MM.1S (cell line): ENCODE measurements around the gene SLC13A2.

ENCODE experiments used
- DNase-seq: peaks from one replicate; pipeline ENCODE4 v3.0.0-alpha.2; 2015
- H2AFZ ChIP-seq: fragments of 300-600 bp; sonication (generic); 2 replicates; pipeline ENCODE4 v1.6.0; 2016; ENCODE audit warnings: antibody characterized with exemption, low read length
- H3F3A ChIP-seq: fragments of 300-600 bp; sonication (generic); 2 replicates; pipeline ENCODE4 v1.6.1; 2016; ENCODE audit warnings: mild to moderate bottlenecking, antibody characterized with exemption, low read length, moderate library complexity, mixed read lengths; ENCODE audit not compliant: insufficient read depth
- H3K27ac ChIP-seq: fragments of 300-600 bp; sonication (generic); 2 replicates; pipeline ENCODE4 v1.5.1; 2016; ENCODE audit warnings: mild to moderate bottlenecking, low read length
- H3K27me3 ChIP-seq: fragments of 300-600 bp; sonication (generic); replicated peaks from 2 replicates; pipeline ENCODE4 v1.6.0; 2016; ENCODE audit warnings: low read length; ENCODE audit not compliant: insufficient read depth
- H3K36me3 ChIP-seq: fragments of 300-600 bp; sonication (generic); replicated peaks from 2 replicates; pipeline ENCODE4 v1.6.1; 2016; ENCODE audit warnings: mild to moderate bottlenecking, low read length, mixed read lengths; ENCODE audit not compliant: insufficient read depth
- H3K4me1 ChIP-seq: fragments of 300-600 bp; sonication (generic); 2 replicates; pipeline ENCODE4 v1.6.1; 2016; ENCODE audit warnings: low read length, mixed read lengths
- H3K4me2 ChIP-seq: fragments of 300-600 bp; sonication (generic); 2 replicates; pipeline ENCODE4 v1.6.0; 2016; ENCODE audit warnings: low read depth, low read length
- H3K4me3 ChIP-seq: fragments of 300-600 bp; sonication (generic); 2 replicates; pipeline ENCODE4 v1.5.1; 2016; ENCODE audit warnings: low read length, mixed read lengths
- H3K79me2 ChIP-seq: fragments of 300-600 bp; sonication (generic); 2 replicates; pipeline ENCODE4 v1.6.1; 2016; ENCODE audit warnings: mixed run types, low read length, mixed read lengths
- H3K9ac ChIP-seq: fragments of 300-600 bp; sonication (generic); 2 replicates; pipeline ENCODE4 v1.6.1; 2016; ENCODE audit warnings: low read length, mixed read lengths
- H3K9me2 ChIP-seq: fragments of 300-600 bp; sonication (generic); replicated peaks from 2 replicates; pipeline ENCODE4 v1.6.1; 2016; ENCODE audit warnings: mild to moderate bottlenecking, low read length, mixed read lengths; ENCODE audit not compliant: insufficient read depth
- H3K9me3 ChIP-seq: fragments of 300-600 bp; sonication (generic); replicated peaks from 2 replicates; pipeline ENCODE4 v1.6.1; 2016; ENCODE audit warnings: mild to moderate bottlenecking, low read length, mixed read lengths; ENCODE audit not compliant: insufficient read depth
- H4K20me1 ChIP-seq: fragments of 300-600 bp; sonication (generic); 2 replicates; pipeline ENCODE4 v1.6.1; 2016; ENCODE audit warnings: mild to moderate bottlenecking, low read length, moderate library complexity, mixed read lengths; ENCODE audit not compliant: insufficient read depth
- EZH2 ChIP-seq: fragments of 300-600 bp; sonication (generic); optimal IDR thresholded peaks from 2 replicates; pipeline ENCODE3; 2017; ENCODE audit warnings: low read depth, mild to moderate bottlenecking, antibody characterized with exemption, low read length, mixed read lengths
- EZH2phosphoT487 ChIP-seq: fragments of 300-600 bp; sonication (generic); IDR thresholded peaks from 2 replicates; pipeline ENCODE4 v1.6.1; 2018; ENCODE audit warnings: antibody characterized with exemption, low read length
- TF ChIP-seq, protein P1 (sequence below): fragments of 300-600 bp; sonication (generic); IDR thresholded peaks from 2 replicates; pipeline ENCODE4 v1.5.1; 2016; ENCODE audit warnings: antibody characterized with exemption, low read length, mixed read lengths

SLC13A2 gene

DNA sequence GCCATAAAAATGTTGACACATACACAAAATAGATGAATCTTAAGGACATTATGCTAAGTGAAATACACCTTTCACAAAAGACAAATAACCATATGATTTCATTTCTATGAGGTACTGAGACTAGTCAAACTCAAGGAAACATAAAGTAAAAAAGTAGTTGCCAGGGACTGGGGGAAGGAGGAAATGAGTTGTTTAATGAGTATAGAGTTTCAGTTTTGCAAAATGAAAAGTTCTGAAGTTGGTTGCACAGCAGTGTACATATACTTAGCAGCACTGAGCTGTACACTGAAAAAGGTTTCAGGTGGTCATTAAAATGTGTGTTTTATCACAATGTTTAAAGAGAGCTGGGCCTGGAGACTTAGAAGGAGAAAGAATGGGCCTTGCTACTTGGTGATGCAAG lies 4.7 kb upstream of the SLC13A2 start:
- Histone ChIP-seq H3K79me2 (no peaks in the 10 kb centered on the region), H2AFZ (no peak overlapping the region), H3K9me3 (no peaks in the 10 kb centered on the region), H3K4me2 (no peak overlapping the region), H4K20me1 (no peaks in the 10 kb centered on the region), H3K9ac (no peak overlapping the region), H3K4me3 (no peak overlapping the region), H3K36me3 (no peaks in the 10 kb centered on the region), H3K9me2 (no peaks in the 10 kb centered on the region), H3K27ac (no peak overlapping the region), H3K4me1 (no peaks in the 10 kb centered on the region), H3F3A (peaks cover 5% of the 10 kb centered on the region; the same call in 1 of the 2 replicates), H3K27me3 (peaks cover 6% of the 10 kb centered on the region; the same call in 1 of the 2 replicates)
- DNase-seq = peak; percentile 19
- TF ChIP-seq EZH2 = no peak
- no peak for TF ChIP-seq EZH2phosphoT487
- TF ChIP-seq, protein P1, sequence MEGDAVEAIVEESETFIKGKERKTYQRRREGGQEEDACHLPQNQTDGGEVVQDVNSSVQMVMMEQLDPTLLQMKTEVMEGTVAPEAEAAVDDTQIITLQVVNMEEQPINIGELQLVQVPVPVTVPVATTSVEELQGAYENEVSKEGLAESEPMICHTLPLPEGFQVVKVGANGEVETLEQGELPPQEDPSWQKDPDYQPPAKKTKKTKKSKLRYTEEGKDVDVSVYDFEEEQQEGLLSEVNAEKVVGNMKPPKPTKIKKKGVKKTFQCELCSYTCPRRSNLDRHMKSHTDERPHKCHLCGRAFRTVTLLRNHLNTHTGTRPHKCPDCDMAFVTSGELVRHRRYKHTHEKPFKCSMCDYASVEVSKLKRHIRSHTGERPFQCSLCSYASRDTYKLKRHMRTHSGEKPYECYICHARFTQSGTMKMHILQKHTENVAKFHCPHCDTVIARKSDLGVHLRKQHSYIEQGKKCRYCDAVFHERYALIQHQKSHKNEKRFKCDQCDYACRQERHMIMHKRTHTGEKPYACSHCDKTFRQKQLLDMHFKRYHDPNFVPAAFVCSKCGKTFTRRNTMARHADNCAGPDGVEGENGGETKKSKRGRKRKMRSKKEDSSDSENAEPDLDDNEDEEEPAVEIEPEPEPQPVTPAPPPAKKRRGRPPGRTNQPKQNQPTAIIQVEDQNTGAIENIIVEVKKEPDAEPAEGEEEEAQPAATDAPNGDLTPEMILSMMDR = no peak

DNA sequence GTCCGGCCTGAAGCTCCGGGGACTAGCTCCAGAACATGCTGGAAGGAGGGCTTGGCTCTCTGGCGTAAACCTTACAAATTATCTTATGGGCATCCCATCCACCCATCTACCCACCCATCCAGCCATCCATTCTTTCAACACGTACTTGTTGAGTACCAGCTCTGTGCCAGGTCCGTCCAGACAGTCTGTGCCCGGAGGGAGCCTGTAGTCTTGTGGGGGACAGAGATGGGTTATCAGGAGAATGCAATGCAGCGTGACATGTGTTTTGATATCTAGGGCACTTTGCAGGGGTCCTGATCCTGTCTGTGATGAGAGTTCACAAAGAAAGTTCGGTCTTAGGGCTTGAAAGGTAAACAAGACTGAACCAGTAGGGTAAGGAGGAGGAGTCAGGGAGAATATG lies 4.1 kb upstream of the SLC13A2 start:
- H3K4me3 ChIP-seq = no peak overlapping the region
- no peak overlapping the region for H3K4me2 ChIP-seq
- no peak overlapping the region for H3K27ac ChIP-seq
- no peaks in the 10 kb centered on the region for H3K36me3 ChIP-seq
- no peak overlapping the region for H3K9ac ChIP-seq
- H3K79me2 ChIP-seq = no peaks in the 10 kb centered on the region
- H4K20me1 ChIP-seq = no peaks in the 10 kb centered on the region
- H3F3A ChIP-seq = peaks cover 5% of the 10 kb centered on the region; the same call in 1 of the 2 replicates
- no peak overlapping the region for H2AFZ ChIP-seq
- TF ChIP-seq EZH2 = no peak
- no peak for TF ChIP-seq EZH2phosphoT487
- TF ChIP-seq, protein P1 = no peak
- no peaks in the 10 kb centered on the region for H3K9me2 ChIP-seq
- H3K4me1 ChIP-seq = no peaks in the 10 kb centered on the region
- H3K27me3 ChIP-seq = peaks cover 6% of the 10 kb centered on the region; the same call in 1 of the 2 replicates
- H3K9me3 ChIP-seq = no peaks in the 10 kb centered on the region
- no peak for DNase-seq

DNA sequence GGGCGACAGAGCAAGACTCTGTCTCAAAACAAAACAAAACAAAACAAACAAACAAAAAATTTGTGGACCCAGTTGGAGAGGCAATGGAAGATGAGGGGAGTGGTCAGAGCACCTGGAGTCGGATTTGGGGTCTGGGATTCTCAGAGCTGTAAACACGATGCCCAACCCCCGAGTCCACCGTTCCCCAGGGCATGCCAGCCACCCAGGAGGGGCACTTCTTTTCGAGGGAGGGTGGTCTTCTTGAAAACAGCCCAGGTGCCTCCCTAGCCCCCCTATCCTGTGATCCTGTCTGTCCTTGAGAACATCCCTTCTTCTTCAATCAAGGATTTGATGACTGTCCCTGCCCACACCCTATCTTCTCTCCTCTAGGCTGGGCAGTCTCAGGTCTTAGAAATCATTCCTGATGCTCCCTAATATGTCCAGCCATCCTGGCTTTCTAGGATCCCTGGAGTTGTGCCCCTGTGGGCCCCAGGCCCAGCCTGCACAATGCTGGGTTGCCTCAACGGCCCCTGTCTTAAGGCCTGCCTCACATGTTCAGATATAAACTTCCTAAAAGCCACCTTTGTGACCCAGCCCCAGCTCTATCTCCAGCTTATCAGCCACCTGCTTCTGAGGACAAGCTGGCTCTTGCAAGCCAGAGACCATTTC lies 3.1 kb upstream of the SLC13A2 start:
- H3K79me2 ChIP-seq = no peaks in the 10 kb centered on the region
- H3F3A ChIP-seq = peaks cover 5% of the 10 kb centered on the region; the same call in 1 of the 2 replicates
- no peak overlapping the region for H3K4me3 ChIP-seq
- peaks cover 6% of the 10 kb centered on the region; the same call in 1 of the 2 replicates for H3K27me3 ChIP-seq
- H4K20me1 ChIP-seq = no peaks in the 10 kb centered on the region
- H3K9me2 ChIP-seq = no peaks in the 10 kb centered on the region
- no peaks in the 10 kb centered on the region for H3K36me3 ChIP-seq
- H3K9me3 ChIP-seq = no peaks in the 10 kb centered on the region
- no peak overlapping the region for H3K9ac ChIP-seq
- no peak for DNase-seq
- H3K27ac ChIP-seq = no peak overlapping the region
- H3K4me2 ChIP-seq = no peak overlapping the region
- TF ChIP-seq, protein P1 = no peak
- no peak for TF ChIP-seq EZH2
- TF ChIP-seq EZH2phosphoT487 = no peak
- H3K4me1 ChIP-seq = no peaks in the 10 kb centered on the region
- no peak overlapping the region for H2AFZ ChIP-seq
